Cortex of kidney (tissue), 1 donor: ENCODE measurements around the gene HCK.

Experiments
- DNase-seq: peaks from one replicate; lab custom pipeline; 2025; lab: John Stamatoyannopoulos, UW

The HCK gene

GRCh38 chr20:32062776-32063170 is 10.7 kb downstream of the HCK start:
- DNase-seq, result no peak

GRCh38 chr20:32063695-32064094 is 11.7 kb downstream of the HCK start:
- no peak for DNase-seq

GRCh38 chr20:32064667-32065066 is 12.6 kb downstream of the HCK start:
- no peak for DNase-seq

GRCh38 chr20:32067234-32067821 is 15.3 kb downstream of the HCK start:
- DNase-seq, result no peak

- no peak for DNase-seq
Observed at GRCh38 chr20:32068174-32068573, 16.1 kb downstream of the HCK start.

DNA sequence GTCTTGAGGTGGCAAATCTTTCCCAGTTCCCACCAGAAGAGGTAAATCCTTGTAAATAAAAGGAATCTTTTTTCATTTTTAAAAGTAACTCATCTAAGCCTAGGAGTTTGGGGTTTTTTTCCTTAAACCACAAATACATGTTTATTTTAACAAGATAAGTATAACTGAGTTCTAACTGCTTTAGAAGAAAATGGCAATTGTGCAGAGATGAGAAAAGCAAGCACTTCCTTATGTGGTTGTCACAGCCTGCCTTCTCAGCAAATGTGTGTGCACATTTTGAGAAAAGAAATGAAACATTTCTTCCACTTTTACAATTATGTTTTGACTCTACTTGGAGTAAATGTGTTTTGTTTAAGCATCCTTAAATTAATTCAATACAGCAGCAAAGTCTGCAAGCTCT is 17.7 kb downstream of the HCK start:
- no peak for DNase-seq

GRCh38 chr20:32070282-32070681 is 18.2 kb downstream of the HCK start:
- no peak for DNase-seq

DNA sequence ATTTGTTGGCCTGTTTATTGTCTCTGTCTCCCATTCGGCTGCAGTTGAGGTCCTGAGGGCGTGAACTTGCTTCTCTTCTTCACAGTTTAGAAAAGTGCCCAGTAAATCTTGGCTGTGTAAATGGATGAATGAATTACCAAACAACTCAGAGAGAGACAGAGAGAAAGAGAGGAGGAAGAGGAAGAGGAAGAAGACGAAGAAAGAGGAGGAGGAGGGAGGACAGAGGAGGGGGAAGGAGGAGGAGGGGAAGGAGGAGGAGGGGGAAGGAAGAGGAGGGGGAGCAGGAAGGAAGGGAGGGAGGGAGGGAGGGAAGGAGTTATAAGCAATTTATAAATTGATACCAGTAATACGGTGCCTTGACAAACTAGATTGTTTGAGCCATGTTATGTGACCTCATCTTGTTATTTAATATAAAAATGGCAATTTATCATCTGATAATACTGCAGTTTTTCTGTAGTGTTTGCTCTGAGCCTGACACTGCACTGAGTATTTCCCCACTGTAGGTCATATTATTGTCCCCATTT is 18.7 kb downstream of the HCK start:
- no peak for DNase-seq

GRCh38 chr20:32071395-32072167 is 19.5 kb downstream of the HCK start:
- no peak for DNase-seq

GRCh38 chr20:32072168-32072750 is 20.2 kb downstream of the HCK start:
- no peak for DNase-seq

DNA sequence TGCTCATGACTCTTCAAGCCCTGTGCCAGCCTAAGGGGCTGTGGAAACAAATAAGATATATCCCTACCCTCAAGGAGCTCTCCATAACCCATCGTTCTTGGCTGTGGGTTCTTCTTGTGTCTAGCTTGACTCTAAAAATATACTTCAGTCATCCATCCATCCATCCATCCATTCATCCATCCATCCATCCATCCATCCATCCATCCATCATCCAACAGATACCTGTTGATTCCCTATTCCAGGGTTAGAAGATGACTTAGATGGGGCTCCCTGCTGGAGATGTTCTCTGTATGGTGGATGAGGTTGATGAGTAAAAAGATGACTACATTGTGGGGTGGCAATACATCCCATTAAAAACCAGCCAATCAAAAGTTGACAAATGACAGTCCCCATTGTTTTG is 23.5 kb downstream of the HCK start:
- no peak for DNase-seq

DNA sequence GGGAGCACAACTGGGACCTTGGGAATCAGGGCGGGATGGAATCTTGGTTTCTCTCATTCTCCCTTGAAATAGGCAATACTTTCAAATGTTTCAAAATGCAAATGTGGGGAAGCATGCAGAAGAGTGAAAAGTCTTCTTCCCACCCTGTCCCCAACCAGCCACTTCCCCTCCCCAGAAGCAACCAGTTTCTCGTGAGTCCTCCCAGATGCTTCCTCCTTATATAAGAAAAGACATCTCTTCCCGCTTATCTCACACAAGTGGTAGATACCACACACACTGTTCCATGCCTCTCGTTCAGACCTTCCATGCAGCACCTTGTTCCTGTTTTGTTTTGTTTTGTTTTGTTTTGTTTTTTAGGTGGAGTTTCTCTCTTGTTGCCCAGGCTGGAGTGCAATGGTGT is 25.1 kb downstream of the HCK start:
- DNase-seq, result no peak

GRCh38 chr20:32078322-32078721 is 26.3 kb downstream of the HCK start:
- DNase-seq, result no peak

GRCh38 chr20:32078791-32079190 is 26.7 kb downstream of the HCK start:
- no peak for DNase-seq

DNA sequence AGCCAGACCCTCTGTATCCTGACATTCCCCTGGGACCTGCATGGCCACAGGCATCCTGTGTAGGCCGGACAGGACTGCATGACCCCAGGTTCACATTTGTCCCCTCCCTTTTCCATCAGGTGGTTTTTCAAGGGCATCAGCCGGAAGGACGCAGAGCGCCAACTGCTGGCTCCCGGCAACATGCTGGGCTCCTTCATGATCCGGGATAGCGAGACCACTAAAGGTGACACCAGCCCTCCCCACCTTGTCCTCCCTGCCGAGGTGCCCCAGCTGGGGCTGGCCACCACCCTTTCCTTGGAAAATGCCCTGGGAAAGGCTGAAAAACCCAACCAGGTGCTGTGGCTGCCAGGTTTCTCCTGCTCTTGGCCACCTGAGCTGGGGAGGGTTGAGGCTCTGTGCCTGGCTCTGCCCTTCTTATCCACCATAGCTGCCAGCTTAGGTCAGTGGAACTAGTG is 27.6 kb downstream of the HCK start:
- DNase-seq, result no peak

GRCh38 chr20:32080783-32081182 is 28.7 kb downstream of the HCK start:
- no peak for DNase-seq

DNA sequence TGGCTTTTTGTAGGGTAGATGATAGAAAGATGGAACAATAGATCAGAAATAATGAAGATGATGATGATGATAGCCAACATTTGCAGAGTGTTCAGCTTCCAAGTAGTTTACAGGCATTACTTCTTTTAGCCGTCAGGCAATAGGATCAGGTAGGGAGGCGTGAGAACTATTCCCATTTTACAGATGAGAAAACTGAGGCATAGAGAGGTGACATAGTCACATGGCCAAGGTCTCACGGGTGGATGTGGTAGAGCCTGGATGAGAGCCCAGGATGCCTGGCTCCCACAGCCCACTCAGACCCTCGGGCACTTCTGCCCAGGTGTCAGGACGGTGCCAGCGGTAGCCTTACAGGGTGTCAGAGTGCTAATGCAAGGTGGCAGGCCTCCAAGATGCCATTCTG is 31.4 kb downstream of the HCK start:
- no peak for DNase-seq

DNA sequence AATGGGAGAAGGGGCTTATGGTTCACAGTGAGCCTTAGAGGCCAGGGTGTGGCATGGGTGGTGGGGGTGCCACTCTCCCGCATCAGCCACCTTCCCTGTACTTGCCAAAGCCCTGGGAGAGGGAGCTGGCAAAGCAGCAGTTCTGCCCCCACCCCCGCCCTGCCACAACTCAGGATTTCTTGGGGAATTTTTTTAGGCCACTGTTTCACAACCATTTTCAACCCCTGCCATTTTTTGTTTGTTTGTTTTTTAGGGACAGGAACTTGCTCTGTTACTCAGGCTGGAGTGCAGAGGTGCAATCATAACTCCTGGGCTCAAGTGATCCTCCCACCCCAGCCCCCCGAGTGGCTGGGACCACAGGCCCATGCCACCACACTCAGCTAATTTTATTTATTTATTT is 35.0 kb downstream of the HCK start:
- no peak for DNase-seq

- no peak for DNase-seq
Observed at GRCh38 chr20:32088759-32089158, 36.7 kb downstream of the HCK start.

DNA sequence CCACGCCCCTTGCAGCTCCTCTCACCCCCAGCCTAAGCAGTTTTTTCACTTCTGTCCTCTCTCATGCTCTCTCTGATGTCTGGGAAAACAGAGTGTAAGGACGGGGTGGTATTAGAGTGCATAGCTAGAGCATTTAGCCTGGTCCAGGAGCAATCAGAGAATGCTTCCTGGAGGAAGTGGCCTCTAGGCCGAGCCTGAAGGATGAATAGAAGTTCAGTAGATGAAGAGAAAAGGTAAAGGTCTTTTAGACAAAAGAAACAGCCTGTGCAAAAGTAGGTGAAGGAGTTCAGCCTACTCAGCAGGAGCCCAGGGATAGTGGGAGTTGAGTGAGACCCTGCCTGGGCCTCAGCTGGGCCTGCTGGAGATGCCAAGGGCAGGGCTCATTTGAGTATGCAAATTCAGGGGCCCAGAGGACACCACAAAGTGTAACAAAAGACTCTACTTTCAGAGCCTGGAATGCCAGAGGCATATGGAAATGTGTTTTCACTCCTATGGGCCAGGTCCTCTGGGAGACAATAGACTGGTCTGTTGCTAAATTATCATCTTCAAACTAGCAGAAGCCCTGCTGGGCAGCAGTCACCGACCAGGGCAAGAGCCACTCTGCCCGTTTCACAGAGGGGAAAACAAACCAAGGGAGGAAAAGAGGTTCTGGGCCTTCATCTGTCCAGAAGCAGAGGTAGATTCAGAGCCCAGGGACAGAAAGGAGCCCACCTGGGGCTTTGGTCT is 37.8 kb downstream of the HCK start:
- DNase-seq, result no peak

GRCh38 chr20:32091888-32092346 is 39.9 kb downstream of the HCK start:
- DNase-seq, result no peak

DNA sequence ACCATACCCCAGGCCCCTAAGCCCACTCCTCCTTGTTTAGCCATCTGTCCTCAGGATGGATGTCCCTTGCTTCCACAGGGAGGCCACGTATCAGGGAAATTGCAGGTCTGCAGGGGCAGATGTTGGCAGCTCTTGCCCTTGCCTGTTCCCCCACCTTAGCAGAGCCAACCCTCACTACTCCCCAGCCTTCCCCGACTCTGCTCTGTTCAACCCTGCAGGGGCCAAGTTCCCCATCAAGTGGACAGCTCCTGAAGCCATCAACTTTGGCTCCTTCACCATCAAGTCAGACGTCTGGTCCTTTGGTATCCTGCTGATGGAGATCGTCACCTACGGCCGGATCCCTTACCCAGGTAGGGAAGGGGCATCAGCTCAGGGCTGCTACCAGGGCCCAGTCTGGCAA is 46.7 kb downstream of the HCK start:
- no peak for DNase-seq
